Activated CD4-positive, alpha-beta T cell treated with anti-CD3 and anti-CD28 coated beads, Interleukin-2, Interleukin-4, amounts not matched to agents 100 ng/mL and 50 ng/mL, durations not matched to agents 16 hours and 8 hours (primary cell): ENCODE data around the gene SLC20A1.
"Not testable (repeated sequence)": the region's sequence is repeated elsewhere in the genome, so short reads cannot be mapped to it uniquely, and the experiment has no call there.

Source experiments
- DNase-seq: peaks from one replicate; pipeline ENCODE4 v3.0.0-alpha.2; 2020; ENCODE audit warnings: low spot score

The SLC20A1 gene

GRCh38 chr2:112683550-112684414 lies 38.0 kb downstream of the SLC20A1 start:
- DNase-seq, result no peak

GRCh38 chr2:112684415-112684775 lies 38.7 kb downstream of the SLC20A1 start:
- DNase-seq, result no peak

GRCh38 chr2:112685271-112685884 lies 39.6 kb downstream of the SLC20A1 start:
- DNase-seq, result no peak

- DNase-seq, result no peak
These were observed 40.8 kb downstream of the SLC20A1 start for GRCh38 chr2:112686348-112687217.

GRCh38 chr2:112687522-112687921 lies 41.8 kb downstream of the SLC20A1 start:
- no peak for DNase-seq

- no peak for DNase-seq
These were observed 42.5 kb downstream of the SLC20A1 start for GRCh38 chr2:112688086-112688880.

GRCh38 chr2:112690853-112691401 lies 45.2 kb downstream of the SLC20A1 start:
- peak; percentile 77 for DNase-seq

- no peak for DNase-seq
These were observed 46.1 kb downstream of the SLC20A1 start for GRCh38 chr2:112691881-112692281.

- DNase-seq, result peak; percentile 89
These were observed 46.8 kb downstream of the SLC20A1 start for GRCh38 chr2:112692495-112692911.

- peak; percentile 45 for DNase-seq
These were observed 47.2 kb downstream of the SLC20A1 start for GRCh38 chr2:112692918-112693317.

- no peak for DNase-seq
These were observed 47.9 kb downstream of the SLC20A1 start for GRCh38 chr2:112693596-112693995.

- no peak for DNase-seq
These were observed 48.4 kb downstream of the SLC20A1 start for GRCh38 chr2:112694182-112694581.

- DNase-seq, result no peak
These were observed 53.2 kb downstream of the SLC20A1 start for GRCh38 chr2:112698834-112699515.

GRCh38 chr2:112699984-112700667 lies 54.4 kb downstream of the SLC20A1 start:
- no peak for DNase-seq

- no peak for DNase-seq
These were observed 55.3 kb downstream of the SLC20A1 start for GRCh38 chr2:112701052-112701451.

- no peak for DNase-seq
These were observed 57.9 kb downstream of the SLC20A1 start for GRCh38 chr2:112703684-112704083.

GRCh38 chr2:112705575-112705974 lies 59.8 kb downstream of the SLC20A1 start:
- no peak for DNase-seq

GRCh38 chr2:112706170-112706664 lies 60.5 kb downstream of the SLC20A1 start:
- DNase-seq, result peak; percentile 90

GRCh38 chr2:112706947-112707346 lies 61.2 kb downstream of the SLC20A1 start:
- DNase-seq, result not testable (repeated sequence)

GRCh38 chr2:112708968-112709367 lies 63.2 kb downstream of the SLC20A1 start:
- no peak for DNase-seq
